GM12878 (cell line): Measurements from ENCODE around the gene MVB12B. TPM values are rescaled to one million over a fixed set of nuclear protein-coding genes. Genes with fewer than 3 reads are reported as not detected.

Source experiments
- ATAC-seq: fragments of 200-7000 bp; cut with Tn5 transposase; 3 replicates; pipeline ENCODE4 v1.9.1; 2020; ENCODE audit warnings: mild to moderate bottlenecking, moderate library complexity
- BruUV-seq: library from RNA; stranded (reverse); fragments of 400-500 nt; replicated peaks from 2 replicates; lab custom pipeline; 2021; lab: Mats Ljungman, UMichigan
- CTCF ChIA-PET: fragments of 300-600 bp; sonication (Branson Sonifier 250); formaldehyde crosslinking; extraction: SDS; loops from one replicate; lab custom pipeline; 2021; ENCODE audit warnings: inconsistent platforms; lab: Yijun Ruan, JAX
- POLR2A ChIA-PET: fragments of 350-600 bp; formaldehyde crosslinking; extraction: SDS; loops from one replicate; lab custom pipeline; 2021; ENCODE audit warnings: inconsistent platforms; lab: Charles Lee
- RAD21 ChIA-PET: fragments of 300-600 bp; sonication (Branson Sonifier 250); formaldehyde crosslinking; loops from one replicate; lab custom pipeline; 2023; ENCODE audit warnings: antibody characterized with exemption; ENCODE audit not compliant: unreplicated experiment; lab: Charles Lee
- SMC1A ChIA-PET: fragments of 300-600 bp; sonication (Branson Sonifier 250); formaldehyde crosslinking; loops from one replicate; lab custom pipeline; 2023; ENCODE audit not compliant: unreplicated experiment, uncharacterized antibody; lab: Charles Lee
- DNase-seq: peaks from one replicate; pipeline ENCODE4 v3.0.0-alpha.2; 2011; ENCODE audit warnings: low read depth, low spot score
- FAIRE-seq: peaks from 3 replicates; lab custom pipeline; 2011; peaks lifted over from hg19 to GRCh38; lab: Jason Lieb, UNC
- H2AFZ ChIP-seq: 2 replicates; pipeline ENCODE4 v1.6.0; 2011; ENCODE audit warnings: low read depth, low read length, control low read depth; ENCODE audit not compliant: control insufficient read depth
- H3K27ac ChIP-seq: 2 replicates; pipeline ENCODE4 v1.5.1; 2011; ENCODE audit warnings: control low read depth; ENCODE audit not compliant: control insufficient read depth, insufficient read depth
- H3K27me3 ChIP-seq, 2 experiments: replicated peaks in 1 of 2; 2 replicates each; pipeline versions ENCODE4 v1.6.0 to v1.6.1; 2011; ENCODE audit warnings: low read length in 1 of 2; ENCODE audit not compliant: control insufficient read depth in 2 of 2, insufficient read depth in 2 of 2
- H3K36me3 ChIP-seq, 2 experiments: 2 replicates each; pipeline ENCODE4 v1.5.1; 2011; ENCODE audit warnings: low read length in 1 of 2; ENCODE audit not compliant: control insufficient read depth in 2 of 2, insufficient read depth in 2 of 2
- H3K4me1 ChIP-seq: 2 replicates; pipeline ENCODE4 v1.6.1; 2011; ENCODE audit warnings: mild to moderate bottlenecking, low read length, moderate library complexity, mixed read lengths; ENCODE audit not compliant: control insufficient read depth, insufficient read depth
- H3K4me2 ChIP-seq: 2 replicates; pipeline ENCODE4 v1.6.0; 2011; ENCODE audit warnings: control low read depth; ENCODE audit not compliant: control insufficient read depth, insufficient read depth
- H3K4me3 ChIP-seq: fragments of 200-600 bp; sonication (generic); 2 replicates; pipeline ENCODE4 v1.5.1; 2016
- H3K79me2 ChIP-seq: 2 replicates; pipeline ENCODE4 v1.6.0; 2011; ENCODE audit warnings: low read length; ENCODE audit not compliant: control insufficient read depth, insufficient read depth
- H3K9ac ChIP-seq: 2 replicates; pipeline ENCODE4 v1.8.0; 2011; ENCODE audit warnings: low read length, control low read depth, mixed read lengths; ENCODE audit not compliant: control insufficient read depth, insufficient read depth
- H3K9me3 ChIP-seq: replicated peaks from 3 replicates; pipeline ENCODE4 v1.5.1; 2011; ENCODE audit warnings: mild to moderate bottlenecking, low read length; ENCODE audit not compliant: control insufficient read depth, insufficient read depth
- H4K20me1 ChIP-seq: 2 replicates; pipeline ENCODE4 v1.6.0; 2011; ENCODE audit not compliant: control insufficient read depth, insufficient read depth
- CBFB ChIP-seq: IDR thresholded peaks from 2 replicates; pipeline ENCODE4 v1.6.1; 2016; ENCODE audit warnings: antibody characterized with exemption, low read depth
- ETV6 ChIP-seq, 2 experiments: fragments of 450-650 bp in 1 of 2; IDR thresholded peaks in 1 of 2; conservative IDR thresholded peaks in 1 of 2; 2 replicates each; pipeline ENCODE4 v1.6.1; 2014; ENCODE audit warnings: antibody characterized with exemption in 1 of 2, borderline replicate concordance in 1 of 2, low read depth in 1 of 2, mild to moderate bottlenecking in 1 of 2, moderate library complexity in 1 of 2
- FOXK2 ChIP-seq: fragments of 450-650 bp; IDR thresholded peaks from 2 replicates; pipeline ENCODE4 v1.6.1; 2017; ENCODE audit warnings: mild to moderate bottlenecking, moderate library complexity
- FOXM1 ChIP-seq: IDR thresholded peaks from 2 replicates; pipeline ENCODE4 v1.6.1; 2012; ENCODE audit warnings: low read depth, mild to moderate bottlenecking, inconsistent platforms, low read length, moderate library complexity
- KLF5 ChIP-seq: fragments of 450-650 bp; IDR thresholded peaks from 2 replicates; pipeline ENCODE4 v1.6.1; 2014; ENCODE audit warnings: mild to moderate bottlenecking; ENCODE audit not compliant: partially characterized antibody
- LARP7 ChIP-seq: fragments of 450-650 bp; IDR thresholded peaks from 2 replicates; pipeline ENCODE4 v1.6.1; 2017; ENCODE audit warnings: mild to moderate bottlenecking
- MEF2A ChIP-seq: IDR thresholded peaks from 2 replicates; pipeline ENCODE4 v1.6.1; 2011; ENCODE audit warnings: low read depth, mild to moderate bottlenecking, low read length, moderate library complexity; ENCODE audit not compliant: insufficient read depth
- NR2C1 ChIP-seq: fragments of 450-650 bp; IDR thresholded peaks from 2 replicates; pipeline ENCODE4 v1.6.1; 2017; ENCODE audit warnings: antibody characterized with exemption, mild to moderate bottlenecking, moderate library complexity
- POLR2A ChIP-seq: IDR thresholded peaks from 2 replicates; pipeline ENCODE4 v1.6.1; 2011; ENCODE audit warnings: low read depth, mild to moderate bottlenecking, low read length
- POLR2AphosphoS2 ChIP-seq: IDR thresholded peaks from 2 replicates; pipeline ENCODE4 v1.6.1; 2011; ENCODE audit warnings: low read depth, mild to moderate bottlenecking, low read length, improper control_type of control experiment, moderate library complexity
- SMC3 ChIP-seq: IDR thresholded peaks from 2 replicates; pipeline ENCODE4 v1.6.1; 2011; ENCODE audit warnings: low read length, improper control_type of control experiment, borderline replicate concordance
- SREBF2 ChIP-seq: IDR thresholded peaks from 2 replicates; pipeline ENCODE4 v1.6.1; 2012; ENCODE audit warnings: mild to moderate bottlenecking, low read length
- YBX1 ChIP-seq: fragments of 450-650 bp; IDR thresholded peaks from 2 replicates; pipeline ENCODE4 v1.6.1; 2016; ENCODE audit warnings: antibody characterized with exemption
- ZBTB4 ChIP-seq: fragments of 450-650 bp; formaldehyde crosslinking; IDR thresholded peaks from 2 replicates; pipeline ENCODE4 v1.4.0; 2022; ENCODE audit warnings: mild to moderate bottlenecking, moderate library complexity
- ZNF207 ChIP-seq: fragments of 450-650 bp; IDR thresholded peaks from 2 replicates; pipeline ENCODE4 v1.6.1; 2014; ENCODE audit warnings: antibody characterized with exemption, mild to moderate bottlenecking, borderline replicate concordance
- WGBS: methylation state at CpG from one replicate; pipeline ENCODE4 v1.1.6; 2016; ENCODE audit warnings: low lambda C conversion rate; ENCODE audit not compliant: insufficient replicate concordance, insufficient coverage; ENCODE audit errors: missing lambda C conversion rate; 5-methylcytosine and 5-hydroxymethylcytosine counted together
- in situ Hi-C: fragments of 300-500 bp; cut with MboI; formaldehyde crosslinking; loops from 9 replicates; pipeline ENCODE4 v1.14.3; 2018; ENCODE audit warnings: mixed read lengths
- intact Hi-C: fragments of 100-400 bp; cut with micrococcal nuclease; formaldehyde crosslinking; loops from one replicate; pipeline ENCODE4 v1.14.2; 2022; ENCODE audit not compliant: unreplicated experiment
- polyA plus RNA-seq, 11 experiments: library from polyadenylated mRNA; depleted of rRNA in 4 of 11; unstranded in 6 of 11; stranded (reverse) in 5 of 11; fragments of >200 nt; fragmentation: Nextera tagmentation in 4 of 11; fragmentation: Illumina TruSeq in 1 of 11; extraction: Ambion mirVana in 4 of 11; extraction: Trizol in 1 of 11; gene quantifications; 1 replicate in 1 of 11; 2 replicates in 10 of 11; pipeline versions ENCODE4 v1.2.1 to v1.2.3, GENCODE V29; 2011 to 2016; ENCODE audit warnings: inconsistent platforms in 2 of 11, missing spikeins in 2 of 11, low read depth in 1 of 11
- total RNA-seq, 4 experiments: library from RNA; depleted of rRNA in 3 of 4; stranded (reverse); fragments of >200 nt in 3 of 4; fragmentation: Illumina TruSeq in 1 of 4; extraction: Trizol in 1 of 4; gene quantifications; 2 replicates each; pipeline versions ENCODE4 v1.2.1 to v1.2.3, GENCODE V29; 2013 to 2021

MVB12B gene
- total and polyA plus RNA-seq, 10 of the 15 experiments (the other 5 are each of a cell fraction or from before 2014, with no cell fraction given), result 0.08 TPM; not detected in 9

- H3K9ac ChIP-seq, result no peak overlapping the region
- H4K20me1 ChIP-seq, result no peaks in the 10 kb centered on the region
- CTCF ChIA-PET, result no interaction called here
- peaks cover 0 to 2% of the 10 kb centered on the region in 2 experiments; a peak in 2 of 4 replicates for H3K27me3 ChIP-seq
- FAIRE-seq, result no peak
- POLR2A ChIA-PET, result no interaction called here
- no peak overlapping the region for H2AFZ ChIP-seq
- no peak overlapping the region for H3K27ac ChIP-seq
- BruUV-seq, result no TSS peak
- H3K9me3 ChIP-seq, result no peaks in the 10 kb centered on the region; the same call in 1 of the 3 replicates
- no peak overlapping the region for H3K4me3 ChIP-seq
- H3K36me3 ChIP-seq, result no peaks in the 10 kb centered on the region
- no peak for TF ChIP-seq LARP7
- TF ChIP-seq FOXM1, result no peak
- TF ChIP-seq SMC3, result no peak
- TF ChIP-seq ZNF207, result no peak
- no peak for TF ChIP-seq KLF5
- no peak for TF ChIP-seq POLR2AphosphoS2
- no peak for TF ChIP-seq YBX1
- H3K4me1 ChIP-seq, result peaks cover 12% of the 10 kb centered on the region
- DNase-seq, result no peak
- WGBS, result 39% methylated on average over 3 of the region's 3 CpGs
- ATAC-seq, result no peak
- in situ Hi-C loops (loop anchor here (10.0 kb wide), 1 partner anchor 62 kb away; no protein-coding TSS in a partner anchor), intact Hi-C loops (no loop called here)
- RAD21 ChIA-PET, result no interaction called here
- H3K79me2 ChIP-seq, result no peaks in the 10 kb centered on the region
- no peak overlapping the region for H3K4me2 ChIP-seq
- SMC1A ChIA-PET, result no interaction called here
Measured at GRCh38 chr9:126412905-126413304, 86.3 kb downstream of the MVB12B start.

- Histone ChIP-seq H3K9me3 (no peaks in the 10 kb centered on the region; the same call in 1 of the 3 replicates), H3K36me3 (no peaks in the 10 kb centered on the region), H2AFZ (no peak overlapping the region), H3K9ac (no peak overlapping the region), H3K27me3 (peaks cover 0 to 2% of the 10 kb centered on the region in 2 experiments; a peak in 2 of 4 replicates), H3K4me3 (no peak overlapping the region), H3K27ac (no peak overlapping the region), H3K4me2 (no peak overlapping the region), H3K79me2 (no peaks in the 10 kb centered on the region), H4K20me1 (no peaks in the 10 kb centered on the region), H3K4me1 (peaks cover 12% of the 10 kb centered on the region)
- ATAC-seq, result no peak
- SMC1A ChIA-PET, result no interaction called here
- no peak for FAIRE-seq
- DNase-seq, result no peak
- CTCF ChIA-PET, result interaction anchor here (1.3 kb wide), 1 partner anchor 17 kb away, joined by 4 read pairs; no protein-coding TSS in a partner anchor
- no TSS peak for BruUV-seq
- RAD21 ChIA-PET, result no interaction called here
- intact Hi-C loops (no loop called here), in situ Hi-C loops (loop anchor here (10.0 kb wide), 1 partner anchor 61 kb away; no protein-coding TSS in a partner anchor)
- 43% methylated on average over 7 of the region's 7 CpGs for WGBS
- POLR2A ChIA-PET, result no interaction called here
- TF ChIP-seq YBX1 (no peak), CBFB (no peak), POLR2A (no peak), FOXK2 (no peak), POLR2AphosphoS2 (no peak), ETV6 (conservative IDR thresholded peaks at IDR 0.05 in 1 of 2, IDR thresholded peaks at IDR 0.05 in 1 of 2; ENCODE audit: borderline replicate concordance in 1 of 2, low read depth in 1 of 2) (no peak), ZBTB4 (CRISPR knock-in tag) (no peak), MEF2A (no peak), NR2C1 (no peak), SREBF2 (no peak)
Measured at GRCh38 chr9:126413391-126414068, 86.9 kb downstream of the MVB12B start.
